ENCODE measurements around the gene RNF224. TPM values are rescaled to one million over a fixed set of nuclear protein-coding genes. Genes with fewer than 3 reads are reported as not detected.

Gene RNF224
- polyA plus RNA-seq, 1 donor (not counting 4 experiments of a cell fraction or from before 2014, with no cell fraction given), result not detected

GRCh38 chr9:137199411-137200121, 27.7 kb upstream of the RNF224 start:
- Histone ChIP-seq H3K4me1 (ENCODE audit: control insufficient read depth, extremely low read depth, insufficient read depth, low read length) (peaks cover 44% of the 10 kb centered on the region), H3K4me2 (ENCODE audit: control insufficient read depth, extremely low read depth, insufficient read depth, low read depth, low read length) (peak overlapping the region; percentile 41), H3K9me3 (ENCODE audit: control insufficient read depth, low read depth, low read length) (no peaks in the 10 kb centered on the region), H2AFZ (ENCODE audit: control insufficient read depth, low read length) (no peak overlapping the region), H3K27ac (ENCODE audit: control insufficient read depth, insufficient read depth, low read length) (no peak overlapping the region), H4K20me1 (ENCODE audit: control insufficient read depth, extremely low read depth, insufficient read depth, low read length) (peaks cover 7% of the 10 kb centered on the region), H3K79me2 (ENCODE audit: control insufficient read depth, insufficient read depth, low read length) (peaks cover 25% of the 10 kb centered on the region), H3K9me1 (ENCODE audit: control insufficient read depth, extremely low read depth, insufficient read depth, low read length) (peaks cover 3% of the 10 kb centered on the region), H3K27me3 (ENCODE audit: control insufficient read depth, extremely low read depth, insufficient read depth, low read length) (no peaks in the 10 kb centered on the region), H3K36me3 (ENCODE audit: control insufficient read depth in 2 of 2, extremely low read depth in 1 of 2, insufficient read depth in 2 of 2, low read length in 2 of 2) (no peaks in the 10 kb centered on the region), H3K9ac (ENCODE audit: control insufficient read depth, extremely low read depth, insufficient read depth, low read length) (no peak overlapping the region), H3K4me3 (ENCODE audit: control insufficient read depth in 2 of 3, extremely low read depth in 1 of 3, insufficient read depth in 2 of 3, low read depth in 1 of 3, low read length in 3 of 3) (peak overlapping the region in 2 of 3 experiments; percentile 25 to 32)
- FAIRE-seq (no peak), DNase-seq (ENCODE audit: low read depth, low spot score) (no peak)
- TF ChIP-seq EZH2 (IDR thresholded peaks at IDR 0.05; ENCODE audit: low read length) (no peak), CTCF (optimal IDR thresholded peaks at IDR 0.05 in 1 of 3, IDR thresholded peaks at IDR 0.05 in 1 of 3, conservative IDR thresholded peaks at IDR 0.05 in 1 of 3; ENCODE audit: extremely low read depth in 1 of 3, insufficient read depth in 2 of 3, low read length in 3 of 3) (no peak)
- dilution Hi-C loops (cut with MboI; ENCODE audit: extremely low pct_ligation_motif_present, low sequenced_read_pairs), result no loop called here

GRCh38 chr9:137200311-137201204, 26.7 kb upstream of the RNF224 start, which contains the start of gene TPRN:
Gene TPRN (minus strand): TSS chr9:137200741. CDS start chr9:137200711, 30 bp downstream.
- peaks cover 33% of the 10 kb centered on the region for H3K79me2 ChIP-seq (ENCODE audit: control insufficient read depth, insufficient read depth, low read length)
- no peaks in the 10 kb centered on the region for H3K9me3 ChIP-seq (ENCODE audit: control insufficient read depth, low read depth, low read length)
- DNase-seq (ENCODE audit: low read depth, low spot score), result peak; percentile 94
- H3K27ac ChIP-seq (ENCODE audit: control insufficient read depth, insufficient read depth, low read length), result peak within 1 kb of the TSS; percentile 47
- dilution Hi-C loops (cut with MboI; ENCODE audit: extremely low pct_ligation_motif_present, low sequenced_read_pairs), result no loop called here
- peaks cover 5% of the 10 kb centered on the region for H4K20me1 ChIP-seq (ENCODE audit: control insufficient read depth, extremely low read depth, insufficient read depth, low read length)
- TF ChIP-seq CTCF (optimal IDR thresholded peaks at IDR 0.05 in 1 of 3, IDR thresholded peaks at IDR 0.05 in 1 of 3, conservative IDR thresholded peaks at IDR 0.05 in 1 of 3; ENCODE audit: extremely low read depth in 1 of 3, insufficient read depth in 2 of 3, low read length in 3 of 3) (no peak), EZH2 (IDR thresholded peaks at IDR 0.05; ENCODE audit: low read length) (no peak)
- H3K4me2 ChIP-seq (ENCODE audit: control insufficient read depth, extremely low read depth, insufficient read depth, low read depth, low read length), result peak within 1 kb of the TSS; percentile 93
- peak within 1 kb of the TSS; percentile 71 for H2AFZ ChIP-seq (ENCODE audit: control insufficient read depth, low read length)
- H3K4me1 ChIP-seq (ENCODE audit: control insufficient read depth, extremely low read depth, insufficient read depth, low read length), result peaks cover 38% of the 10 kb centered on the region
- no peaks in the 10 kb centered on the region for H3K9me1 ChIP-seq (ENCODE audit: control insufficient read depth, extremely low read depth, insufficient read depth, low read length)
- peak within 1 kb of the TSS; percentile 77 for H3K9ac ChIP-seq (ENCODE audit: control insufficient read depth, extremely low read depth, insufficient read depth, low read length)
- FAIRE-seq, result peak; percentile 71
- H3K27me3 ChIP-seq (ENCODE audit: control insufficient read depth, extremely low read depth, insufficient read depth, low read length), result no peaks in the 10 kb centered on the region
- no peaks in the 10 kb centered on the region for H3K36me3 ChIP-seq (ENCODE audit: control insufficient read depth in 2 of 2, extremely low read depth in 1 of 2, insufficient read depth in 2 of 2, low read length in 2 of 2)
- H3K4me3 ChIP-seq (ENCODE audit: control insufficient read depth in 2 of 3, extremely low read depth in 1 of 3, insufficient read depth in 2 of 3, low read depth in 1 of 3, low read length in 3 of 3), result peak within 1 kb of the TSS; percentile 64 to 81 (median 71)
